ENCODE results near the gene THBS3. TPM values are rescaled to one million over a fixed set of nuclear protein-coding genes. Genes with fewer than 3 reads are reported as not detected.
"Not testable (repeated sequence)": the region's sequence is repeated elsewhere in the genome, so short reads cannot be mapped to it uniquely, and the experiment has no call there.

The THBS3 gene
- total and polyA plus RNA-seq, 2 experiments from 2014 or later: 19.8 to 39.9 TPM

DNA sequence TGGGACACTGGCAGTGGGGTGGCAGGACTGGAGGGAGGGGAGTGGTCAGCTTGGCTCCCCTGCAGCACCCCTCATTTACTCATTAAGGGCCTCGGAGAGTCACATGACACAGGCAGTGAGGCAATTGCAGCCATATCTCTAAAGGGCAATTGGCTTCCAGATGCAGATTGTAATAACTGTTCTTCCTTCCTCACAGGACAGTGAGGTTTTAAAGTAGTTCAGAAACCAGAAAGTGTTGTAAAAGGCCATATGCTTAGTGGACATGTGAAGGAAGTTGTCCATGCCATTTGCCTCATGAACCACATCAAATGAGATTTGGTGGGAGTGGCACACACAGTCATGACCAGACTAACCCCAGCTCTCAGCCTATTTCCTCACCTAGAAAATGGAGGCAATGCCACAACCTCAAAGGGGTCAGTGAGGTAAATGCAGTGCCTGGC lies 11.9 kb upstream of the THBS3 start:
- Histone ChIP-seq H3K4me3 (no peak overlapping the region), H3K36me3 (replicated peaks; ENCODE audit: insufficient read depth, low read depth) (no peaks in the 10 kb centered on the region), H3K9me3 (ENCODE audit: low read depth) (no peaks in the 10 kb centered on the region), H3K4me2 (peak overlapping the region; percentile 63), H2AFZ (peak overlapping the region; percentile 57), H3K79me2 (no peaks in the 10 kb centered on the region), H4K20me1 (ENCODE audit: insufficient read depth, poor library complexity, severe bottlenecking) (no peaks in the 10 kb centered on the region), H3K27me3 (no peaks in the 10 kb centered on the region), H3K27ac (peak overlapping the region; percentile 82), H3K4me1 (ENCODE audit: insufficient read depth) (peaks cover 9% of the 10 kb centered on the region), H3K9me2 (replicated peaks; ENCODE audit: insufficient read depth) (no peaks in the 10 kb centered on the region)
- DNase-seq (ENCODE audit: low spot score): peak; percentile 50
- 36% methylated on average over 1 of the region's 1 CpG for WGBS (ENCODE audit: low lambda C conversion rate, missing lambda C conversion rate)
- TF ChIP-seq EZH2 (IDR thresholded peaks at IDR 0.05; ENCODE audit: borderline replicate concordance) (no peak), EZH2phosphoT487 (IDR thresholded peaks at IDR 0.05; ENCODE audit: low read depth, severe bottlenecking, unreplicated experiment) (no peak)
- TF ChIP-seq, protein P1, sequence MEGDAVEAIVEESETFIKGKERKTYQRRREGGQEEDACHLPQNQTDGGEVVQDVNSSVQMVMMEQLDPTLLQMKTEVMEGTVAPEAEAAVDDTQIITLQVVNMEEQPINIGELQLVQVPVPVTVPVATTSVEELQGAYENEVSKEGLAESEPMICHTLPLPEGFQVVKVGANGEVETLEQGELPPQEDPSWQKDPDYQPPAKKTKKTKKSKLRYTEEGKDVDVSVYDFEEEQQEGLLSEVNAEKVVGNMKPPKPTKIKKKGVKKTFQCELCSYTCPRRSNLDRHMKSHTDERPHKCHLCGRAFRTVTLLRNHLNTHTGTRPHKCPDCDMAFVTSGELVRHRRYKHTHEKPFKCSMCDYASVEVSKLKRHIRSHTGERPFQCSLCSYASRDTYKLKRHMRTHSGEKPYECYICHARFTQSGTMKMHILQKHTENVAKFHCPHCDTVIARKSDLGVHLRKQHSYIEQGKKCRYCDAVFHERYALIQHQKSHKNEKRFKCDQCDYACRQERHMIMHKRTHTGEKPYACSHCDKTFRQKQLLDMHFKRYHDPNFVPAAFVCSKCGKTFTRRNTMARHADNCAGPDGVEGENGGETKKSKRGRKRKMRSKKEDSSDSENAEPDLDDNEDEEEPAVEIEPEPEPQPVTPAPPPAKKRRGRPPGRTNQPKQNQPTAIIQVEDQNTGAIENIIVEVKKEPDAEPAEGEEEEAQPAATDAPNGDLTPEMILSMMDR (IDR thresholded peaks at IDR 0.05; ENCODE audit: poor library complexity): no peak

DNA sequence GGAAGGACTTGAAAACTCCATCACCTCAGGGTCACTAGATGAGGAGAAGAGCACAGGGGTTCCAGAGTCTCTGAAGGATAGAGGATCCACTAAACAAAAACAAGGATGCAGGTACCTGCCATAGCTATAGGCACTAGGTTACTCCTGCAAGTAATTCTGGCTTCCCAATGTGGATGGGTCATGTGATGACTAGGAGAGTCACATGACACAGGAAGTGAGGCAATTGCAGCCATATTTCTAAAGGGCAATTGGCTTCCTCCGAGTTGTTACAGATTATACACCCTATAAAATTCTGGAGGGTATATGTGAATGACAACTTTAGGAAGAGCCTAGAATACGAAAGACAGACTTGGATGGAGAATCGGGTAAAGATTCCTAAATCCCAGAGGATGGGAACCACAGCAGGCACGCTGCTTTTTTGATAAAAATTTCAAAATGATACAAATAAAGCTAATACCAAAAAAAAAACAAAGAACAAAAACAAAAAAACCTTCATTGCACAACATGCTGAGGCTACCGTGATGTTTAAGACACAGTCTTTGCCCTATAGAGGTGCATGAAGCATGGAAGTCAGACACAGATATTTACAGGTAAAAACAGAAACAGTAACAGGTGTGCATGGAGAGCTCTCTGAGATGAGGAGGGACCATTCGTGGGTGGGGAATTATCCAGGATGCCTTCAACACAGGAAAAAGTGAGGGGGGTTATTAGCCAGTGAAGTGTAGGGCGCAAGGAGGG lies 11.3 kb upstream of the THBS3 start:
- Histone ChIP-seq H3K4me3 (no peak overlapping the region), H3K4me2 (peak overlapping the region; percentile 63), H4K20me1 (ENCODE audit: insufficient read depth, poor library complexity, severe bottlenecking) (no peaks in the 10 kb centered on the region), H3K27ac (peak overlapping the region; percentile 82), H3K79me2 (no peaks in the 10 kb centered on the region), H3K9me3 (ENCODE audit: low read depth) (no peaks in the 10 kb centered on the region), H3K4me1 (ENCODE audit: insufficient read depth) (peaks cover 4% of the 10 kb centered on the region), H3K9me2 (replicated peaks; ENCODE audit: insufficient read depth) (no peaks in the 10 kb centered on the region), H3K27me3 (no peaks in the 10 kb centered on the region), H2AFZ (peak overlapping the region; percentile 57), H3K36me3 (replicated peaks; ENCODE audit: insufficient read depth, low read depth) (no peaks in the 10 kb centered on the region)
- DNase-seq (ENCODE audit: low spot score): peak; percentile 70
- TF ChIP-seq EZH2 (IDR thresholded peaks at IDR 0.05; ENCODE audit: borderline replicate concordance) (no peak), EZH2phosphoT487 (IDR thresholded peaks at IDR 0.05; ENCODE audit: low read depth, severe bottlenecking, unreplicated experiment) (no peak)
- TF ChIP-seq, protein P1 (IDR thresholded peaks at IDR 0.05; ENCODE audit: poor library complexity): no peak
- WGBS (ENCODE audit: low lambda C conversion rate, missing lambda C conversion rate): 58% methylated on average over 7 of the region's 7 CpGs

DNA sequence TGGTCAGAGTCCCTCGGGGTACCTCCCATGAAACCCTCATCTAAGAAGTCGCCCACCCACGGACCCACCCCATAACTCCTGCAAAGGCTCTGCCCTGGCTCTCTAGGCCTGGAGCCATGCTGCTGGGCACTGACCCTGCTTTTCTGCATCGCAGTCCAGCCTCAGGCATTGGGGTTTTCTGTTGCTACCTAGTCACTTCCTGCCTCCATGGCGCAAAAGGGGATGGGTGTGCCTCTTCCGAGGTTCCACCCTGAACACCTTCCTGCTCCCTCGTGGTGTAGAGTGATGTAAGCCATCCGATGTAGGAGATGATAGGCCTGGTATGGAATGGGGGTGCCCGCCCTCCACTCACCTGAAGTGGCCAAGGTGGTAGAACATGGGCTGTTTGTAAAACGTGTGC lies 7.0 kb upstream of the THBS3 start:
- H3K9me2 ChIP-seq (replicated peaks; ENCODE audit: insufficient read depth); H2AFZ ChIP-seq; H3K36me3 ChIP-seq (replicated peaks; ENCODE audit: insufficient read depth, low read depth); DNase-seq (ENCODE audit: low spot score); H3K79me2 ChIP-seq; H3K27me3 ChIP-seq; H3K27ac ChIP-seq; H3K4me3 ChIP-seq; H4K20me1 ChIP-seq (ENCODE audit: insufficient read depth, poor library complexity, severe bottlenecking); H3K4me1 ChIP-seq (ENCODE audit: insufficient read depth); H3K9me3 ChIP-seq (ENCODE audit: low read depth); H3K4me2 ChIP-seq: not testable (repeated sequence)
- WGBS (ENCODE audit: low lambda C conversion rate, missing lambda C conversion rate): 94% methylated on average over 7 of the region's 10 CpGs

DNA sequence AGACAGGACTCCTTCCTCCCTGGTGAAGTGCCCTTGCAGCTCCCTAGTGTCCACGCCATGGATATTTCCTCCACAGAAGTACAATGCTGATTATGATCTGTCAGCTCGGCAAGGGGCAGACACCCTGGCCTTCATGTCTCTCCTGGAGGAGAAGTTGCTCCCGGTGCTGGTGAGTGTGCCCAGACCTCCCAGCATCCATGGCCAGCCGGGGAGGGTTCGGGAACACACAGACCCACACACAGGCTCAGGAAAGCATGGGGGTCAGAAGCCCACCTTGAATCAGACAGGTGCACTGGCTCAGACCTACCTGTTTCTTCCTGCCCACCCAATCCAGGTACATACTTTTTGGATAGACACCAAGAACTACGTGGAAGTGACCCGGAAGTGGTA lies 4.3 kb upstream of the THBS3 start:
- H3K9me2 ChIP-seq (replicated peaks; ENCODE audit: insufficient read depth); DNase-seq (ENCODE audit: low spot score); H3K4me2 ChIP-seq; H3K9me3 ChIP-seq (ENCODE audit: low read depth); H4K20me1 ChIP-seq (ENCODE audit: insufficient read depth, poor library complexity, severe bottlenecking); H3K27ac ChIP-seq; H2AFZ ChIP-seq; H3K36me3 ChIP-seq (replicated peaks; ENCODE audit: insufficient read depth, low read depth); H3K4me3 ChIP-seq; H3K27me3 ChIP-seq: not testable (repeated sequence)
- H3K4me1 ChIP-seq (ENCODE audit: insufficient read depth): peaks cover 13% of the 10 kb centered on the region
- peaks cover 13% of the 10 kb centered on the region for H3K79me2 ChIP-seq
- 97% methylated on average over 7 of the region's 7 CpGs for WGBS (ENCODE audit: low lambda C conversion rate, missing lambda C conversion rate)

DNA sequence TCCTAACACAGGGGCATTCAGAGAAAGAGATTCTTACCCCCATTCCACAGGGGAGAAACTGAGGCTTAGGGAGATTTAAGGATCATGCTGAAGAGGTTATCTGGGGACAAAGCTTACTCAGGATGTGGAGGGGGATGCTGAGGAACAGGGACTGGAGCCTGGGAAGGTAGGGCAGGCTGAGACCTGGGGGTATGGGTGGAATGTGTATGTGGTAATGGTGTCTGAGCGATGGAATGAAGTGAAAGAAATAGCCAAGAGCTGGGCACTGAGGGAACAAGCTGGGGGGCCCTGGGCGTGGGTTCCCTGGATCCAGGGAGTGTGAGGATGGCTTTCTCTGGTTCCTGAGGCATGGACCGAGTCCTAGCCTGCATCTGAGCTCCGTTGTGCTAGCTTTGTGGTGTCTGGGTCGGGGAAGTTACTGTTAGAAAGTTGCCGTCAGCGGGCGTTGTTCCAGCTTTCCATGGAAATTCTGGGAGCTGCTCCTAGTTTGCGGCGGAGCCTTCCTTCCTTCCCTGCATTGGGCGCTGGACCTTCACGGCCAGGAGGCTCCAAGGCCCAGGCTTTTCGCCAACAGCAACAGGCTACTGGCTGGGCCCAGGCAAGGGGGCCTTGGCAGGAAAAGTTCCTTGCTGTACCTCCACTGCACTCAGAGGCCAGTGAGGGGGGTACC lies 3.8 kb upstream of the THBS3 start:
- H2AFZ ChIP-seq; H3K4me3 ChIP-seq; H4K20me1 ChIP-seq (ENCODE audit: insufficient read depth, poor library complexity, severe bottlenecking); H3K36me3 ChIP-seq (replicated peaks; ENCODE audit: insufficient read depth, low read depth); H3K9me2 ChIP-seq (replicated peaks; ENCODE audit: insufficient read depth); H3K27ac ChIP-seq; H3K27me3 ChIP-seq; H3K9me3 ChIP-seq (ENCODE audit: low read depth); DNase-seq (ENCODE audit: low spot score); H3K4me2 ChIP-seq: not testable (repeated sequence)
- H3K79me2 ChIP-seq: peaks cover 13% of the 10 kb centered on the region
- 96% methylated on average over 13 of the region's 13 CpGs for WGBS (ENCODE audit: low lambda C conversion rate, missing lambda C conversion rate)
- H3K4me1 ChIP-seq (ENCODE audit: insufficient read depth): peaks cover 16% of the 10 kb centered on the region
